Measurements from ENCODE around the gene DUSP1. TPM values are rescaled to one million over a fixed set of nuclear protein-coding genes. Genes with fewer than 3 reads are reported as not detected.

DUSP1 gene
- polyA plus RNA-seq, 1 donor (not counting 4 experiments of a cell fraction or from before 2014, with no cell fraction given): 174 TPM

DNA sequence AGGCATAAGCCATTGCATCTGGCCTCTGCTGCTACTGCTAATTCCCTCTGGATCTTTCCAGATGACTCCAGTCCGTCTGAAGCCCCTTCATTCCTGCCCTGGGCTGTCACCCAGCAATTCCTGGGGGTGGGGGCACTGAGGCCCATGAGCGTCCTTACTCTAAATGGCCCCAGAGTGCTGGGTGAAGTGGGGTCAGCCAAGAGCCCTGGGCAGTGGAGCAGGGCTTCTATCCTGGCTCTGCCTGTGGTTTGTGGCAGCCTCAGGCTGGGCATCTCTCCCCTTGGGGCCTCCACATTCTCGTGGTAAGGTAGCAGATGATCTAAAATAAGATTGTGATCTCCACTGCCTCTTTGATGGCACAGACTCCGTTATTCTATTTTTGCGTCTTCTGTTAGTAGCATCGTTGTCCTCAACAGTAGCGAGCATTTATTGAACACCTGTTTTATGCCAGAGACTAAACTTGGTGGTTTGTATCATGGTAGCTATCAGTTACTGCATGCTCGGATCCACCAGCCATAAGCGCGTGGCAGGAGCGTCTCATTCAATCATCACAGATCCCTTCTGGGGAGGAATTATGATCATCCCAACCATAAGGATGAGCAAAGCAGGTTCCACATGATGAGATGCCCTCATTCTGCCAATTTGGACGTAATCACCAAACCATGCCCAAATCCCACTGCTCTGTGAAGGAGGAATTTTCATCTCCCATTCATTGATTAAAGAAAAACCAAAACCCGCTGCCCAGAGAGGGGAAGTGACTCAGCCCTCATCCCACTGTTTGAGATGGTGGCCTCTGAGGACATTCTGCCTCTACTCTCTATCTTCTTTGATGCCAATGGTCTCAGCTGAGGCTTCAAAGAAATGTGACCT is 21.9 kb upstream of the DUSP1 start:
- Histone ChIP-seq H2AFZ (ENCODE audit: control insufficient read depth, low read length) (no peak overlapping the region), H3K4me2 (ENCODE audit: control insufficient read depth, extremely low read depth, insufficient read depth, low read depth, low read length) (no peak overlapping the region), H3K4me1 (ENCODE audit: control insufficient read depth, extremely low read depth, insufficient read depth, low read length) (peaks cover 3% of the 10 kb centered on the region), H3K9ac (ENCODE audit: control insufficient read depth, extremely low read depth, insufficient read depth, low read length) (no peak overlapping the region), H3K79me2 (ENCODE audit: control insufficient read depth, insufficient read depth, low read length) (no peaks in the 10 kb centered on the region), H3K9me3 (ENCODE audit: control insufficient read depth, low read depth, low read length) (no peaks in the 10 kb centered on the region), H3K9me1 (ENCODE audit: control insufficient read depth, extremely low read depth, insufficient read depth, low read length) (no peaks in the 10 kb centered on the region), H4K20me1 (ENCODE audit: control insufficient read depth, extremely low read depth, insufficient read depth, low read length) (no peaks in the 10 kb centered on the region), H3K27ac (ENCODE audit: control insufficient read depth, insufficient read depth, low read length) (no peak overlapping the region), H3K27me3 (ENCODE audit: control insufficient read depth, extremely low read depth, insufficient read depth, low read length) (no peaks in the 10 kb centered on the region), H3K36me3 (ENCODE audit: control insufficient read depth in 2 of 2, extremely low read depth in 1 of 2, insufficient read depth in 2 of 2, low read length in 2 of 2) (no peaks in the 10 kb centered on the region), H3K4me3 (ENCODE audit: control insufficient read depth in 2 of 3, extremely low read depth in 1 of 3, insufficient read depth in 2 of 3, low read depth in 1 of 3, low read length in 3 of 3) (no peak overlapping the region)
- TF ChIP-seq EZH2 (IDR thresholded peaks at IDR 0.05; ENCODE audit: low read length): no peak
- TF ChIP-seq, protein P1, sequence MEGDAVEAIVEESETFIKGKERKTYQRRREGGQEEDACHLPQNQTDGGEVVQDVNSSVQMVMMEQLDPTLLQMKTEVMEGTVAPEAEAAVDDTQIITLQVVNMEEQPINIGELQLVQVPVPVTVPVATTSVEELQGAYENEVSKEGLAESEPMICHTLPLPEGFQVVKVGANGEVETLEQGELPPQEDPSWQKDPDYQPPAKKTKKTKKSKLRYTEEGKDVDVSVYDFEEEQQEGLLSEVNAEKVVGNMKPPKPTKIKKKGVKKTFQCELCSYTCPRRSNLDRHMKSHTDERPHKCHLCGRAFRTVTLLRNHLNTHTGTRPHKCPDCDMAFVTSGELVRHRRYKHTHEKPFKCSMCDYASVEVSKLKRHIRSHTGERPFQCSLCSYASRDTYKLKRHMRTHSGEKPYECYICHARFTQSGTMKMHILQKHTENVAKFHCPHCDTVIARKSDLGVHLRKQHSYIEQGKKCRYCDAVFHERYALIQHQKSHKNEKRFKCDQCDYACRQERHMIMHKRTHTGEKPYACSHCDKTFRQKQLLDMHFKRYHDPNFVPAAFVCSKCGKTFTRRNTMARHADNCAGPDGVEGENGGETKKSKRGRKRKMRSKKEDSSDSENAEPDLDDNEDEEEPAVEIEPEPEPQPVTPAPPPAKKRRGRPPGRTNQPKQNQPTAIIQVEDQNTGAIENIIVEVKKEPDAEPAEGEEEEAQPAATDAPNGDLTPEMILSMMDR (optimal IDR thresholded peaks at IDR 0.05 in 1 of 3, IDR thresholded peaks at IDR 0.05 in 1 of 3, conservative IDR thresholded peaks at IDR 0.05 in 1 of 3; ENCODE audit: extremely low read depth in 1 of 3, insufficient read depth in 2 of 3, low read length in 3 of 3): no peak
- DNase-seq (ENCODE audit: low read depth, low spot score) (no peak), FAIRE-seq (no peak)
- dilution Hi-C loops (cut with MboI; ENCODE audit: extremely low pct_ligation_motif_present, low sequenced_read_pairs): no loop called here

DNA sequence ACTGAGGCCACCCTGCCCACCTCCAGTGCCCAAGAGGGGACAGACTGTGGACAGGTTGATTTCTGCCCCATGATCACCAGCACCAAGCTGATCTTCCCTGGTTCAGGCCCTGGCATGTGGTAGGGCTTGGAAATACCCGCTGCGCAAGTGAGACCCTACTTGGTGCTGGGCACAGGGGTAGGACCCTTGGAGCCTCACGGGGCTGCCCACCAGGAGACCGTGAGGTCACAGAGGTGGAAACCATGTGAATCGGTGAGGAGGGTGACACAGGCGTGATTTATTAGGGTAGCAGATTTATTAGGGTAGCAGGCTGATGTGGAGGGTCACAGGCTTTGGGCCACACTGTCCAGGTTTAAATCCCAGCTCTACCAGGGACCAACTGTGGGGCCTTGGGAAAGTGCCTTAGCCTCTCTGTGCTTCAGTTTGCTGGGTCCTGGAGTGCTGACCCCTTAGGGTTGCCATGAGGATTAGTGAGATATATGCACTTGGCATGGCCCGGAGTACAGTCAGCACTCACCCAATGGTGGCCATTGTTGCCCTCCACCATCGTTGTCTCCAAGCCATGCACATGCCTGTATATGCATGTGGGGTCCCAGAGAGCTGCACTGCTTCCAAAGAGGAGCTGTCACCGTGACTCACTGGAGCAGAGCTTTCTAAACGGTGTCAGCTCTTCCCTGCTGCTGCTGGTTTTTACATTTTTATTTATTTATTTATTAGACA is 20.9 kb upstream of the DUSP1 start:
- Histone ChIP-seq H3K4me1 (ENCODE audit: control insufficient read depth, extremely low read depth, insufficient read depth, low read length) (no peaks in the 10 kb centered on the region), H3K4me2 (ENCODE audit: control insufficient read depth, extremely low read depth, insufficient read depth, low read depth, low read length) (no peak overlapping the region), H3K79me2 (ENCODE audit: control insufficient read depth, insufficient read depth, low read length) (no peaks in the 10 kb centered on the region), H3K27me3 (ENCODE audit: control insufficient read depth, extremely low read depth, insufficient read depth, low read length) (no peaks in the 10 kb centered on the region), H3K27ac (ENCODE audit: control insufficient read depth, insufficient read depth, low read length) (no peak overlapping the region), H3K9me3 (ENCODE audit: control insufficient read depth, low read depth, low read length) (no peaks in the 10 kb centered on the region), H3K9me1 (ENCODE audit: control insufficient read depth, extremely low read depth, insufficient read depth, low read length) (no peaks in the 10 kb centered on the region), H3K36me3 (ENCODE audit: control insufficient read depth in 2 of 2, extremely low read depth in 1 of 2, insufficient read depth in 2 of 2, low read length in 2 of 2) (no peaks in the 10 kb centered on the region), H3K9ac (ENCODE audit: control insufficient read depth, extremely low read depth, insufficient read depth, low read length) (no peak overlapping the region), H4K20me1 (ENCODE audit: control insufficient read depth, extremely low read depth, insufficient read depth, low read length) (no peaks in the 10 kb centered on the region), H2AFZ (ENCODE audit: control insufficient read depth, low read length) (no peak overlapping the region), H3K4me3 (ENCODE audit: control insufficient read depth in 2 of 3, extremely low read depth in 1 of 3, insufficient read depth in 2 of 3, low read depth in 1 of 3, low read length in 3 of 3) (no peak overlapping the region)
- dilution Hi-C loops (cut with MboI; ENCODE audit: extremely low pct_ligation_motif_present, low sequenced_read_pairs): no loop called here
- FAIRE-seq (no peak), DNase-seq (ENCODE audit: low read depth, low spot score) (no peak)
- no peak for TF ChIP-seq EZH2 (IDR thresholded peaks at IDR 0.05; ENCODE audit: low read length)
- TF ChIP-seq, protein P1 (optimal IDR thresholded peaks at IDR 0.05 in 1 of 3, IDR thresholded peaks at IDR 0.05 in 1 of 3, conservative IDR thresholded peaks at IDR 0.05 in 1 of 3; ENCODE audit: extremely low read depth in 1 of 3, insufficient read depth in 2 of 3, low read length in 3 of 3): no peak
